Upper lobe of right lung (tissue), 1 donor: ENCODE data around the gene C19orf38. TPM values are rescaled to one million over a fixed set of nuclear protein-coding genes. Genes with fewer than 3 reads are reported as not detected.
"Not testable (repeated sequence)": the region's sequence is repeated elsewhere in the genome, so short reads cannot be mapped to it uniquely, and the experiment has no call there.

Source experiments
- ATAC-seq: fragments of 200-7000 bp; cut with Tn5 transposase; one replicate; pipeline ENCODE4 v1.9.1; 2020; ENCODE audit warnings: mild to moderate bottlenecking, moderate library complexity
- DNase-seq: peaks from one replicate; pipeline ENCODE4 v3.0.0-alpha.2; 2020
- H3K27ac ChIP-seq: fragments of 200-600 bp; one replicate; pipeline ENCODE4 v1.8.0; 2022
- H3K27me3 ChIP-seq: fragments of 200-600 bp; one replicate; pipeline ENCODE4 v1.8.0; 2022; ENCODE audit warnings: mild to moderate bottlenecking
- H3K36me3 ChIP-seq: fragments of 200-600 bp; one replicate; pipeline ENCODE4 v1.8.0; 2022
- H3K4me1 ChIP-seq: fragments of 200-600 bp; one replicate; pipeline ENCODE4 v1.8.0; 2022
- H3K4me3 ChIP-seq: fragments of 200-600 bp; one replicate; pipeline ENCODE4 v1.8.0; 2022; ENCODE audit warnings: mild to moderate bottlenecking
- H3K9me3 ChIP-seq: fragments of 200-600 bp; one replicate; pipeline ENCODE4 v1.8.0; 2022
- CTCF ChIP-seq: fragments of 200-600 bp; IDR thresholded peaks from one replicate; pipeline ENCODE4 v1.8.0; 2022; ENCODE audit warnings: antibody characterized with exemption
- intact Hi-C: fragments of 100-400 bp; cut with DNase I; formaldehyde crosslinking; loops from one replicate; pipeline ENCODE4 v1.11.0; 2022
- total RNA-seq: library from RNA; stranded (reverse); fragmentation: NEBNext Ultra II Directional; extraction: Animal tissue kit (Norgen Biotek cat#: 25700); gene quantifications from one replicate; pipeline ENCODE4 v1.2.1, GENCODE V29; 2021
- donor health status: DM: no; HTN: yes; CAD: no; lungs with severe emphysema.

C19orf38 gene
- total RNA-seq, 1 donor from 2014 or later, result 7.4 TPM

DNA sequence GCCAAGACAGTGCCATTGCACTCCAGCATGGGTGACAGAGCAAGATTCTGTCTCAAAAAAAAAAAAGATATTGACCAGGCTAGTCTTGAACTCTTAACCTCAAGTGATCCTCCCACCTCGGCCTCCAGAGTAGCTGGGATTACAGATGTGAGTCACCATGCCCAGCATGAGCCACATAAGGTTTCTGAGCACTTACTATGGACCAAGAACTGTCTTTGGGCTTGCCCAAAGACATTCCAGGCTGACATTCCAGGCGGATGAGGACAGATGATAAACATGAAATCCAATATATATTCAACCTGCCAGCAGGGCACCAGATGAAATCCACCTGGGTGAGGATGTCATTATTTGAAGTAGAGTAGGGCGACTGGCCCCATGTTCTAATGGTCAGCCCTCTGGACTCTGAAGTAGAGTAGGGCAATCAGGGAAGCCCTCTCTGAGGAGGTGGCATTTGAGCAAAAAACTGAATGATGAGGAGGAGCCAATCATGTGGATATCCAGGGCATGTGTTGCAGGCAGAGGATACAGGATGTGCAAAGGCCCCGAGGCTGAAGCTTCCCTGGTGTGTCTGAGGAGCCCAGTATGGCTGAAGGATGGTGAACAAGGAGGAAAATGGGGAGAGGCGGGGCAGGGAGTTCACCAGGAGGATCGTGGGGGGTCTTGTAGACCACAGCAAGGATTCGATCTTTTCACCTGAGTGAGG lies 4.0 kb downstream of the C19orf38 start:
- no peak for TF ChIP-seq CTCF
- DNase-seq, result no peak
- H3K4me3 ChIP-seq, result no peak overlapping the region
- H3K36me3 ChIP-seq, result no peaks in the 10 kb centered on the region
- no peaks in the 10 kb centered on the region for H3K9me3 ChIP-seq
- no peak overlapping the region for H3K27ac ChIP-seq
- intact Hi-C loops, result no loop called here
- H3K4me1 ChIP-seq, result no peaks in the 10 kb centered on the region
- no peaks in the 10 kb centered on the region for H3K27me3 ChIP-seq
- ATAC-seq, result no peak

DNA sequence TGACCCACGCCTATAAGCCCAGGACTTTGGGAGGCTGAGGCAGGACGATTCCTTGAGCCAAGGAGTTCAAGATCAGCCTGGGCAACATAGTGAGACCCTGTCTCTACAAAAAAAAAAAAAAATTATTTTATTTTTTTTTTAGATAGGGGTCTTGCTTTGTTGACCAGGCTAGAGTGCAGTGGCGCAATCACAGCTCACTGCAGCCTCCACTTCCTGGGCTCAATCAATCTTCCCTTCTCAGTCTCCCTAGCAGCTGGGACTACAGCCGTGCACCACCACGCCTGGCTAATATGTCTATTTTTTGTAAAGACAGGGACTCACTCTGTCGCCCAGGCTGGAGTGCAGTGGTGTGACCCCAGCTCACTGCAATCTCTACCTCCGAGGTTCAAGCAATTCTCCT lies 4.7 kb downstream of the C19orf38 start:
- intact Hi-C loops, result no loop called here
- Histone ChIP-seq H3K4me3 (no peak overlapping the region), H3K27ac (no peak overlapping the region), H3K9me3 (no peaks in the 10 kb centered on the region), H3K4me1 (no peaks in the 10 kb centered on the region), H3K36me3 (no peaks in the 10 kb centered on the region), H3K27me3 (no peaks in the 10 kb centered on the region)
- no peak for TF ChIP-seq CTCF
- ATAC-seq (no peak), DNase-seq (no peak)

DNA sequence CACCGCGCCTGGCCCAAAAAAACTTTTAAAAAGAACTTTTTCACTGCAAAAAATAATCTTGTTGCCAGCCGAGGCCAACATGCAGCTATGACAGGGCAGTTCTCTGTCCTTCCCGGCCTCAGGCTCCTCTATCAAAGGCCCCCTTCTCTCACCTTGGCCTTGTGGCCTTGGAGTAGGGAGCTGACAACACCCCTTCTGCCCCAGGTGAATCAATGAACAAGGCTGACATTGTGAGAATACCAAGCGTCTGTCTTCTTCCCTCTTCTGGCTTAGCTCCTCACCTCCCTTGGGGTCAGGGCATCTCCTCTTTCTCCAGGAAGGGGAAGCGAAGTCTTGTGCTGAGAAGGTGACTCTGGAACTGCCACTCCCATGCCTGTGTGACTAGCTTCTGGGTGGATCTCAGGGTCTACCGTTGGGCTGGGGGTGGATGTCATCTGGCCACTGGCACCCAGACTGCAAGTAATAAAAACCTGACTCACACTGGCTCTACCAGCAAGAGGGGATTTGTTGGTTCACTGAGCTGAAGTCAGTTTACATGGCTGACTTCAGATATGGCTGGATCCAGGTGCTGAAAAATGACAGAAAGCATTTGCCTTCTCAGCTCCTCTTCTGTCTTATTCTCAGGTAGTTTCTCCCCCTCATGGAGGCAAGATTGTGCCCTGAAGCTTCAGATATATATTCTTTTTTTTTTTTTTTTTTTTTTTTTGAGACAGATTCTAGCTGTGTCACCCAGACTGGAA lies 6.3 kb downstream of the C19orf38 start:
- Histone ChIP-seq H3K36me3 (no peaks in the 10 kb centered on the region), H3K27me3 (no peaks in the 10 kb centered on the region), H3K27ac (no peak overlapping the region), H3K4me3 (no peak overlapping the region), H3K9me3 (no peaks in the 10 kb centered on the region), H3K4me1 (no peaks in the 10 kb centered on the region)
- intact Hi-C loops, result no loop called here
- no peak for TF ChIP-seq CTCF
- DNase-seq (no peak), ATAC-seq (peak; percentile 8)

GRCh38 chr19:10855879-10856522 lies 7.8 kb downstream of the C19orf38 start:
- Histone ChIP-seq H3K4me1 (no peaks in the 10 kb centered on the region), H3K9me3 (no peaks in the 10 kb centered on the region), H3K4me3 (no peak overlapping the region), H3K27ac (no peak overlapping the region), H3K36me3 (no peaks in the 10 kb centered on the region), H3K27me3 (no peaks in the 10 kb centered on the region)
- intact Hi-C loops, result no loop called here
- DNase-seq (no peak), ATAC-seq (peak; percentile 62)
- peak; percentile 53 for TF ChIP-seq CTCF

DNA sequence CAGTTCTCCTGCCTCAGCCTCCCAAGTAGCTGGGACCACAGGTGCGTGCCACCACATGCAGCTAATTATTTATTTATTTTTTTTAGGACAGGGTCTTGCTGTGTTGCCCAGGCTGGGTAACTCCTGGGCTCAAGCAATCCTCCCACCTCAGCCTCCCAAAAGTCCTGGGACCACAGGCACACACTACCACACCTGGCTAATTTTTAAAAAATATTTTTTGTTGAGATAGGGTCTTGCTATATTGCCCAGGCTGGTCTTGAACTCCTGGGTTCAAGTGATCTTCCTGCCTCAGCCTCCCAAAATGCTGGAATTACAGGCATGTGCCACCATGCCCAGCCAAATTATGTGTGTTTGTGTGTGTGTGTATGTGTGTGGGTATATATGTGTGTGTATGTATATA lies 8.7 kb downstream of the C19orf38 start:
- intact Hi-C loops, ATAC-seq, H3K9me3 ChIP-seq, H3K27ac ChIP-seq, H3K4me3 ChIP-seq, H3K4me1 ChIP-seq, H3K36me3 ChIP-seq, DNase-seq, H3K27me3 ChIP-seq: not testable (repeated sequence)

GRCh38 chr19:10858204-10858828 lies 10.1 kb downstream of the C19orf38 start:
- ATAC-seq (peak; percentile 29), DNase-seq (no peak)
- H3K27me3 ChIP-seq, result no peaks in the 10 kb centered on the region
- no peaks in the 10 kb centered on the region for H3K4me1 ChIP-seq
- H3K9me3 ChIP-seq, result no peaks in the 10 kb centered on the region
- no peaks in the 10 kb centered on the region for H3K36me3 ChIP-seq
- H3K4me3 ChIP-seq, result no peak overlapping the region
- intact Hi-C loops, result no loop called here
- H3K27ac ChIP-seq, result no peak overlapping the region
- TF ChIP-seq CTCF, result peak; percentile 60
